Esophagus muscularis mucosa (tissue), 3 donors: ENCODE data around the gene LIME1.

Experiments
- CTCF ChIP-seq, 3 experiments: fragments of 200-600 bp in 2 of 3; fragments of 450-650 bp in 1 of 3; sonication (generic) in 2 of 3; IDR thresholded peaks; one replicate each; pipeline ENCODE4 v1.5.1; 2017 to 2019; ENCODE audit warnings: antibody characterized with exemption in 3 of 3, mild to moderate bottlenecking in 2 of 3, moderate library complexity in 1 of 3
- POLR2A ChIP-seq: fragments of 450-650 bp; IDR thresholded peaks from one replicate; pipeline ENCODE4 v1.6.1; 2017; ENCODE audit warnings: antibody characterized with exemption, moderate library complexity, mild to moderate bottlenecking, low read depth
- POLR2AphosphoS5 ChIP-seq, 2 donors: sonication (generic); formaldehyde crosslinking; IDR thresholded peaks; one replicate each; pipeline ENCODE4 v1.6.1; 2017; ENCODE audit warnings: antibody characterized with exemption in 2 of 2

- TF ChIP-seq POLR2AphosphoS5 (IDR thresholded peaks at IDR 0.05) (no peak), POLR2A (no peak), CTCF (IDR thresholded peaks at IDR 0.05) (no peak)
Observed at GRCh38 chr20:63787302-63787701, 50.8 kb downstream of the LIME1 start.
